ENCODE results near the gene GRIN2A.

Gene GRIN2A

DNA sequence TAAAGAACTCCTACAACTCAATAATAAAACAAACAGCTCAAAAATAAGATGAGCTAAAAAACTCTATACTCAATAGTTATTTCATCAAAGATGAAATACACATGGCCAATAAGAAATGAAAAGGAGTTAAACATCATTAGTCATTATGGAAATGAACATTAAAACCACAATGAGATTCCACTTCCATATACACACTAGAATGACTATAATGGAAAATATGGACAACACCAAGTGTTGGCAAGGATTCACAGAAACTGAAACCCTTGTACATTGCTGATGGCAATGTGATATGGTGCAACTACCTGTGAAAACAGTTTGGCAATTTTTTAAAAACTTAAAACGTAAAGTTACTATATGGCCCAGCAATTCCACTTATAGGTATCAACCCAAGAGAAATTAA, 91.4 kb downstream of the GRIN2A start:
- no peaks in the 10 kb centered on the region for H3K27me3 Mint-ChIP-seq (ENCODE audit: low read depth)
- no peak overlapping the region for H3K4me3 Mint-ChIP-seq
- peaks cover 8% of the 10 kb centered on the region for H3K9me3 Mint-ChIP-seq
- H3K4me1 Mint-ChIP-seq: peaks cover 25% of the 10 kb centered on the region
- H3K27ac Mint-ChIP-seq: no peak overlapping the region
- no peaks in the 10 kb centered on the region for H3K36me3 Mint-ChIP-seq (ENCODE audit: low read depth)
- TF ChIP-seq, protein P1, sequence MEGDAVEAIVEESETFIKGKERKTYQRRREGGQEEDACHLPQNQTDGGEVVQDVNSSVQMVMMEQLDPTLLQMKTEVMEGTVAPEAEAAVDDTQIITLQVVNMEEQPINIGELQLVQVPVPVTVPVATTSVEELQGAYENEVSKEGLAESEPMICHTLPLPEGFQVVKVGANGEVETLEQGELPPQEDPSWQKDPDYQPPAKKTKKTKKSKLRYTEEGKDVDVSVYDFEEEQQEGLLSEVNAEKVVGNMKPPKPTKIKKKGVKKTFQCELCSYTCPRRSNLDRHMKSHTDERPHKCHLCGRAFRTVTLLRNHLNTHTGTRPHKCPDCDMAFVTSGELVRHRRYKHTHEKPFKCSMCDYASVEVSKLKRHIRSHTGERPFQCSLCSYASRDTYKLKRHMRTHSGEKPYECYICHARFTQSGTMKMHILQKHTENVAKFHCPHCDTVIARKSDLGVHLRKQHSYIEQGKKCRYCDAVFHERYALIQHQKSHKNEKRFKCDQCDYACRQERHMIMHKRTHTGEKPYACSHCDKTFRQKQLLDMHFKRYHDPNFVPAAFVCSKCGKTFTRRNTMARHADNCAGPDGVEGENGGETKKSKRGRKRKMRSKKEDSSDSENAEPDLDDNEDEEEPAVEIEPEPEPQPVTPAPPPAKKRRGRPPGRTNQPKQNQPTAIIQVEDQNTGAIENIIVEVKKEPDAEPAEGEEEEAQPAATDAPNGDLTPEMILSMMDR (IDR thresholded peaks at IDR 0.05; ENCODE audit: unreplicated experiment in 3 of 3): no peak

GRCh38 chr16:10088380-10088793, 93.8 kb downstream of the GRIN2A start:
- Mint-ChIP-seq H3K36me3 (ENCODE audit: low read depth) (no peaks in the 10 kb centered on the region), H3K4me1 (peaks cover 25% of the 10 kb centered on the region), H3K27ac (peak overlapping the region in 2 of 3 experiments; percentile 2 to 29), H3K27me3 (ENCODE audit: low read depth) (no peaks in the 10 kb centered on the region), H3K4me3 (peak overlapping the region in 1 of 3 experiments; percentile 19), H3K9me3 (peaks cover 8% of the 10 kb centered on the region)
- TF ChIP-seq, protein P1 (IDR thresholded peaks at IDR 0.05; ENCODE audit: unreplicated experiment in 3 of 3): no peak

GRCh38 chr16:10087151-10087550, 95.1 kb downstream of the GRIN2A start:
- H3K4me3 Mint-ChIP-seq: no peak overlapping the region
- peaks cover 25% of the 10 kb centered on the region for H3K4me1 Mint-ChIP-seq
- peak overlapping the region in 1 of 3 experiments; percentile 50 for H3K27ac Mint-ChIP-seq
- peaks cover 8% of the 10 kb centered on the region for H3K9me3 Mint-ChIP-seq
- TF ChIP-seq, protein P1 (IDR thresholded peaks at IDR 0.05; ENCODE audit: unreplicated experiment in 3 of 3): no peak
- no peaks in the 10 kb centered on the region for H3K27me3 Mint-ChIP-seq (ENCODE audit: low read depth)
- H3K36me3 Mint-ChIP-seq (ENCODE audit: low read depth): no peaks in the 10 kb centered on the region

DNA sequence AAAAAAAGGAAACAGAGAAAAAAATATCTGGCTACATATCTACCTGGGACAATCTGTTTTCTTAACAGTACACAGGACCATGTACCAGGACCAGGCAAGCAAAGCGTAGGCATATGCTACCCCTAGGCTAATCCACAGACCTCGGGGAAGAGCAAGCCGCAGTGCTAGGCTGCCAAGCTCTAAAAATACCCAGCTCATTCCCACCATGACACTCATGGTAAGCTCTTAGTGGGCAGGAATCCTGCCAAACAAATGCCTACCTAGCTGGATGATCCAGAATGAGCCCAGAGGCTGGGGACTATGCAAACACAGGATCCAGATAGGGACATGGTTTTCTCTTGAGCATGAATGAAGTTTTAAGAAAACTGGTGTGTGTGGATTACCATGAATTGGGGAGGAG, 95.6 kb downstream of the GRIN2A start:
- H3K36me3 Mint-ChIP-seq (ENCODE audit: low read depth): no peaks in the 10 kb centered on the region
- TF ChIP-seq, protein P1 (IDR thresholded peaks at IDR 0.05; ENCODE audit: unreplicated experiment in 3 of 3): no peak
- H3K27ac Mint-ChIP-seq: no peak overlapping the region
- peaks cover 8% of the 10 kb centered on the region for H3K9me3 Mint-ChIP-seq
- H3K27me3 Mint-ChIP-seq (ENCODE audit: low read depth): no peaks in the 10 kb centered on the region
- peaks cover 25% of the 10 kb centered on the region for H3K4me1 Mint-ChIP-seq
- H3K4me3 Mint-ChIP-seq: no peak overlapping the region

DNA sequence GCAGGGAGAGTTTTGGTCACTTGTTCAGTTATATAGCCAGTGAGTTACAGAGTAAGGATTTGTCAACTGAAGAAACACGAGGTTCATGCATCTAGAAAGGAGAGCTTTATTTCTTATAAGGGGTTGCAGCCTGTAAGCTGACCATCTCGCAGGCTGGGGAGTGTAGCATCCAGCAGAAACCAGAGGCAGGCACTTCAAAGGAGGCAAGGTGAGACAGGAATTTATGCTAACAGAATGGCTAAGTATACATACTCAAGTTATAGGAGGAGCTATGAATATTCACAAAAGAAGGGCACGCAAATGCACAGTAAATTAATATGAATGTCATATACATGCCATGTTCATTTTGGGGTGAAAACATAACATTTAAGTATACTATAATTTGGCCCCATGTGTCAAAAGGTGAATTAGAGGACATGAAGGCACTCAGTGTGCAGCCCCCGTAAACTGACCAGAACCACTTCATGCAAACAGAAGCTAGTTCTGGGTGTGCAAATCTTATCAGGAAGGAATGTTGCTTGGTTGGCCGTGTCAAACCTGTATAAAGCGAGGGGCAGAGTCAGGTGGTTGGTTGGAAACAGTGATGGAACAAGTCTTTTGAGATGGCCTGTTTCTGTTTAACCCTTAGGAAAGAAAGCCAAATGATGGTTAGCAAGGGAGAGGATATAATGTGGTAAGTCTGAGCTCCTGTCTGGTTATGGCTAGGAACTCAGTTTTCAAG, 97.0 kb downstream of the GRIN2A start:
- Mint-ChIP-seq H3K27ac (peak overlapping the region in 1 of 3 experiments; percentile 15), H3K4me1 (peaks cover 37% of the 10 kb centered on the region), H3K27me3 (ENCODE audit: low read depth) (peaks cover 3% of the 10 kb centered on the region), H3K4me3 (no peak overlapping the region), H3K9me3 (peaks cover 2% of the 10 kb centered on the region), H3K36me3 (ENCODE audit: low read depth) (no peaks in the 10 kb centered on the region)
- TF ChIP-seq, protein P1 (IDR thresholded peaks at IDR 0.05; ENCODE audit: unreplicated experiment in 3 of 3): no peak

GRCh38 chr16:10083301-10083700, 98.9 kb downstream of the GRIN2A start:
- Mint-ChIP-seq H3K36me3 (ENCODE audit: low read depth) (no peaks in the 10 kb centered on the region), H3K27me3 (ENCODE audit: low read depth) (peaks cover 9% of the 10 kb centered on the region), H3K9me3 (no peaks in the 10 kb centered on the region), H3K4me3 (no peak overlapping the region), H3K27ac (no peak overlapping the region), H3K4me1 (peaks cover 34% of the 10 kb centered on the region)
- TF ChIP-seq, protein P1 (IDR thresholded peaks at IDR 0.05; ENCODE audit: unreplicated experiment in 3 of 3): no peak

Measured in nephron (organoid).